HG02678 (cell line): ENCODE measurements around the gene ANKUB1.

ENCODE experiments used
- ATAC-seq: cut with Tn5 transposase; IDR thresholded peaks from one replicate; pipeline ENCODE4 v1.9.1; 2021; ENCODE audit warnings: mild to moderate bottlenecking, moderate library complexity; ENCODE audit not compliant: unreplicated experiment

ANKUB1 gene

DNA sequence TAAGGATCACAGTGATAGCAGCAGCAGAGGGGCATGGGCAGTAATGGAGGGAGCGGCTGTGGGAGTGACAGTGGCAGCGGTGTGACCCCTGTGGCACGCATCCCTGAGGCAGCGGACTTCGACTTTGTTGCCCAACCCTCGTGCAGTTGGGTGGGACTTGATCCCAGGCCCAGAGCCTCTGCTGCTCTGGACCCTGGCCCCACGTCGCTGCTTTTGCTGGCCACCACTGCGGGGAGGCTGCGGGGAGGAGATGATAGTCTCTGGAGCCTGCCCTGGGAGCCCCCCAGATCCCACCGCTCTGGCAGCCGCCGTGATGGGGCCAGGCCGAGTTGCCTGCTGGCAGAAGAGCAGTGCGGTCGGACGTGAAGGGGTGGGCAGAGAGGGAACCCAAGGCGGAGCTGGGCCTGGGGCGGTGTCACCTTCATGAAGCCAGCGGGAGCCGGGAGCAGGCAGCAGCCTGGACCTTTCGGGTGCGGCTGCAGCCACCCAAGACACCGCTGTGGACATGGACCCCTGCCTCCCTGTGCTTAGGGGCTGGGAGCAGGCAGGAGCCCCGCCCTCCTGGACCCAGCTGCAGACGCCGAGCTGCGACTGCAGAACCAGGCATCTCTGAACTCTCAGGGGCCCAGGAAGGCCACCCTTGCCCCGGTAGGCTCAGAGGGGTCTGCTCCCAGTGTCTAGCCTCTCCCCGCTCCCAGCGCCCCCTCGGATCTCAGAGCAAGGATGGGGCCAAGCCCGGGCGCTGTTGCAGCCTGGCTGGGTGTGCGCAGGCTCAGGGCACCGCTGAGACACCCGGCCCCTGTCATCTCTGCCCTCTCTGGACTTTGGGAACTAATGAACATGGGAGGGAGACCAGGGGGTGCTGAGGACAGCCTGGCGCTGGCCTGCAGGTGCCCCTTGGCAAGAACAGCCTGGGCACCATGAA is 78.4 kb downstream of the ANKUB1 start:
- no peak for ATAC-seq
